CD4-positive, alpha-beta T cell (primary cell): ENCODE results near the gene UNKL. TPM values are rescaled to one million over a fixed set of nuclear protein-coding genes. Genes with fewer than 3 reads are reported as not detected.

Experiments
- ATAC-seq: fragments of 200-7000 bp; cut with Tn5 transposase; one replicate; pipeline ENCODE4 v1.10.0; 2022; ENCODE audit warnings: mild to moderate bottlenecking; ENCODE audit not compliant: poor library complexity
- CTCF ChIA-PET: fragments of 350-600 bp; sonication (Branson Sonifier 250); formaldehyde crosslinking; loops from one replicate; lab custom pipeline; 2021; ENCODE audit warnings: antibody characterized with exemption, inconsistent platforms; lab: Charles Lee
- POLR2A ChIA-PET: fragments of 350-600 bp; sonication (Branson Sonifier 250); formaldehyde crosslinking; loops from one replicate; lab custom pipeline; 2021; ENCODE audit warnings: antibody characterized with exemption, inconsistent platforms; lab: Charles Lee
- DNase-seq, 14 experiments: peaks; one replicate each; pipeline ENCODE4 v3.0.0-alpha.2; 2013 to 2020; ENCODE audit warnings: mixed read lengths in 2 of 14
- H3K27ac ChIP-seq, 2 donors: one replicate each; pipeline versions ENCODE4 v1.5.1 to v1.7.0; 2013; ENCODE audit warnings: low read length in 2 of 2, low read depth in 1 of 2, mild to moderate bottlenecking in 1 of 2
- H3K27me3 ChIP-seq, 2 experiments: 1 replicate in 1 of 2; 2 replicates in 1 of 2; pipeline versions ENCODE4 v1.6.1 to v1.7.0; 2013; ENCODE audit warnings: low read length in 2 of 2, control low read depth in 1 of 2, mild to moderate bottlenecking in 1 of 2, moderate library complexity in 1 of 2; ENCODE audit not compliant: insufficient read depth in 2 of 2, control insufficient read depth in 1 of 2
- H3K36me3 ChIP-seq: one replicate; pipeline ENCODE4 v1.6.1; 2013; ENCODE audit warnings: low read length, control low read depth; ENCODE audit not compliant: insufficient read depth
- H3K4me1 ChIP-seq: one replicate; pipeline ENCODE4 v1.6.1; 2013; ENCODE audit warnings: low read length, control low read depth; ENCODE audit not compliant: insufficient read depth
- H3K4me3 ChIP-seq: one replicate; pipeline ENCODE4 v1.5.1; 2013; ENCODE audit warnings: mild to moderate bottlenecking, low read length, moderate library complexity
- H3K9me3 ChIP-seq, 2 experiments: 1 replicate in 1 of 2; 2 replicates in 1 of 2; pipeline versions ENCODE4 v1.6.1 to v1.7.0; 2013; ENCODE audit warnings: low read length in 2 of 2, mild to moderate bottlenecking in 2 of 2, control low read depth in 1 of 2, moderate library complexity in 1 of 2; ENCODE audit not compliant: control insufficient read depth in 1 of 2, insufficient read depth in 1 of 2
- H3K27ac Mint-ChIP-seq: one replicate; pipeline ENCODE4 v1.8.0; 2020; ENCODE audit warnings: mixed read lengths
- H3K27me3 Mint-ChIP-seq: one replicate; pipeline ENCODE4 v1.8.0; 2021; ENCODE audit warnings: mixed read lengths
- H3K36me3 Mint-ChIP-seq: one replicate; pipeline ENCODE4 v1.8.0; 2021; ENCODE audit warnings: low read depth, mixed read lengths
- H3K4me1 Mint-ChIP-seq: one replicate; pipeline ENCODE4 v1.8.0; 2021; ENCODE audit warnings: low read depth, mixed read lengths
- H3K4me3 Mint-ChIP-seq: one replicate; pipeline ENCODE4 v1.8.0; 2020; ENCODE audit warnings: mild to moderate bottlenecking, mixed read lengths
- H3K9me3 Mint-ChIP-seq: one replicate; pipeline ENCODE4 v1.8.0; 2020; ENCODE audit warnings: mixed read lengths
- CTCF ChIP-seq: fragments of 200-600 bp; IDR thresholded peaks from one replicate; pipeline ENCODE4 v1.8.0; 2022; ENCODE audit warnings: antibody characterized with exemption, mild to moderate bottlenecking
- intact Hi-C, 2 experiments: fragments of 100-400 bp; cut with DNase I in 1 of 2; cut with micrococcal nuclease in 1 of 2; formaldehyde crosslinking; loops; one replicate each; pipeline versions ENCODE4 v1.15.1 to v1.9.0; 2023 to 2025; cut with DNase I, micrococcal nuclease
- total RNA-seq, 174 experiments: library from RNA in 2 of 174; stranded (reverse) in 2 of 174; gene quantifications; one replicate each; pipeline ENCODE4 v1.2.3 and lab custom pipeline; 2021 to 2026

Gene UNKL
- total RNA-seq, 2 experiments from 2014 or later = 52.6 to 53.2 TPM

GRCh38 chr16:1372292-1372950, 42.1 kb downstream of the UNKL start:
- intact Hi-C loops = no loop called here
- Mint-ChIP-seq H3K9me3 (no peaks in the 10 kb centered on the region), H3K4me1 (no peaks in the 10 kb centered on the region), H3K4me3 (no peak overlapping the region), H3K27me3 (no peaks in the 10 kb centered on the region), H3K36me3 (peaks cover 15% of the 10 kb centered on the region), H3K27ac (no peak overlapping the region)
- POLR2A ChIA-PET = no interaction called here
- peaks cover 37% of the 10 kb centered on the region for H3K36me3 ChIP-seq
- no peaks in the 10 kb centered on the region for H3K9me3 ChIP-seq
- no peak for TF ChIP-seq CTCF
- H3K4me3 ChIP-seq = no peak overlapping the region
- DNase-seq (no peak), ATAC-seq (no peak)
- no peak overlapping the region for H3K27ac ChIP-seq
- H3K27me3 ChIP-seq = no peaks in the 10 kb centered on the region
- no peaks in the 10 kb centered on the region for H3K4me1 ChIP-seq
- CTCF ChIA-PET = interaction anchor here (1.0 kb wide), 1 partner anchor 9 kb away, joined by 4 read pairs; no protein-coding TSS in a partner anchor

- peaks cover 12% of the 10 kb centered on the region for H3K36me3 Mint-ChIP-seq
- no peaks in the 10 kb centered on the region for H3K9me3 Mint-ChIP-seq
- H3K27ac Mint-ChIP-seq = no peak overlapping the region
- no peak for DNase-seq
- ATAC-seq = no peak
- H3K4me1 Mint-ChIP-seq = no peaks in the 10 kb centered on the region
- Histone ChIP-seq H3K9me3 (no peaks in the 10 kb centered on the region), H3K36me3 (peaks cover 40% of the 10 kb centered on the region), H3K27me3 (no peaks in the 10 kb centered on the region), H3K27ac (no peak overlapping the region), H3K4me3 (no peak overlapping the region), H3K4me1 (no peaks in the 10 kb centered on the region)
- CTCF ChIA-PET = interaction anchor here (1.0 kb wide), 1 partner anchor 8 kb away, joined by 4 read pairs; no protein-coding TSS in a partner anchor
- intact Hi-C loops = no loop called here
- POLR2A ChIA-PET = no interaction called here
- H3K27me3 Mint-ChIP-seq = no peaks in the 10 kb centered on the region
- no peak overlapping the region for H3K4me3 Mint-ChIP-seq
- no peak for TF ChIP-seq CTCF
These were observed 43.2 kb downstream of the UNKL start for GRCh38 chr16:1371054-1371978.

GRCh38 chr16:1367486-1368174, 46.9 kb downstream of the UNKL start:
- ATAC-seq (no peak), DNase-seq (no peak)
- no peaks in the 10 kb centered on the region for H3K4me1 Mint-ChIP-seq
- Histone ChIP-seq H3K27ac (no peak overlapping the region), H3K36me3 (peaks cover 62% of the 10 kb centered on the region), H3K27me3 (no peaks in the 10 kb centered on the region), H3K4me3 (no peak overlapping the region), H3K4me1 (no peaks in the 10 kb centered on the region), H3K9me3 (no peaks in the 10 kb centered on the region)
- no peak overlapping the region for H3K27ac Mint-ChIP-seq
- no peaks in the 10 kb centered on the region for H3K9me3 Mint-ChIP-seq
- CTCF ChIA-PET = no interaction called here
- TF ChIP-seq CTCF = no peak
- no peak overlapping the region for H3K4me3 Mint-ChIP-seq
- no peaks in the 10 kb centered on the region for H3K27me3 Mint-ChIP-seq
- intact Hi-C loops = no loop called here
- POLR2A ChIA-PET = no interaction called here
- peaks cover 40% of the 10 kb centered on the region for H3K36me3 Mint-ChIP-seq
